WTC11 (cell line): ENCODE measurements around the gene NOD1.

Source experiments
- ELF4 ChIP-seq: sonication (generic); formaldehyde crosslinking; IDR thresholded peaks from 2 replicates; pipeline ENCODE4 v1.8.1; 2022; ENCODE audit warnings: low read depth, mild to moderate bottlenecking, moderate library complexity, missing genetic modification reagents
- FOXJ3 ChIP-seq: sonication (generic); formaldehyde crosslinking; IDR thresholded peaks from 2 replicates; pipeline ENCODE4 v1.9.0; 2021; ENCODE audit warnings: missing genetic modification reagents, mild to moderate bottlenecking, borderline replicate concordance
- KAT7 ChIP-seq: sonication (generic); formaldehyde crosslinking; IDR thresholded peaks from 2 replicates; pipeline ENCODE4 v1.8.1; 2023; ENCODE audit warnings: missing genetic modification reagents, mild to moderate bottlenecking, borderline replicate concordance
- NR2C2 ChIP-seq: sonication (generic); formaldehyde crosslinking; IDR thresholded peaks from 2 replicates; pipeline ENCODE4 v1.8.0; 2022; ENCODE audit warnings: mild to moderate bottlenecking, missing genetic modification reagents
- NR3C1 ChIP-seq: sonication (generic); formaldehyde crosslinking; conservative IDR thresholded peaks from 2 replicates; pipeline ENCODE4 v1.8.1; 2023; ENCODE audit warnings: low read depth, mild to moderate bottlenecking, missing genetic modification reagents
- SP1 ChIP-seq: sonication (generic); formaldehyde crosslinking; conservative IDR thresholded peaks from 2 replicates; pipeline ENCODE4 v1.8.1; 2022; ENCODE audit warnings: missing genetic modification reagents
- TP53 ChIP-seq: sonication (generic); formaldehyde crosslinking; IDR thresholded peaks from 2 replicates; pipeline ENCODE4 v1.8.1; 2023; ENCODE audit warnings: mild to moderate bottlenecking, missing genetic modification reagents
- ZNF263 ChIP-seq: sonication (generic); formaldehyde crosslinking; IDR thresholded peaks from 2 replicates; pipeline ENCODE4 v1.8.1; 2022; ENCODE audit warnings: low read depth, mild to moderate bottlenecking, moderate library complexity, missing genetic modification reagents
- TF ChIP-seq, protein P1 (sequence below): fragments of 200-600 bp; IDR thresholded peaks from 2 replicates; pipeline ENCODE4 v1.8.0; 2022; ENCODE audit warnings: antibody characterized with exemption
- TF ChIP-seq, protein P2 (sequence below): sonication (generic); formaldehyde crosslinking; IDR thresholded peaks from 2 replicates; pipeline ENCODE4 v1.8.0; 2023; ENCODE audit warnings: mild to moderate bottlenecking, missing genetic modification reagents
- TF ChIP-seq, protein P3 (sequence below): sonication (generic); formaldehyde crosslinking; IDR thresholded peaks from 2 replicates; pipeline ENCODE4 v1.8.0; 2022; ENCODE audit warnings: mild to moderate bottlenecking, missing genetic modification reagents
- TF ChIP-seq, protein P4 (sequence below): sonication (generic); formaldehyde crosslinking; IDR thresholded peaks from 2 replicates; pipeline ENCODE4 v1.8.0; 2022; ENCODE audit warnings: mild to moderate bottlenecking, missing genetic modification reagents
- TF ChIP-seq, protein P5 (sequence below): sonication (generic); formaldehyde crosslinking; IDR thresholded peaks from 2 replicates; pipeline ENCODE4 v1.8.1; 2023; ENCODE audit warnings: mild to moderate bottlenecking, missing genetic modification reagents, moderate library complexity

DNA sequence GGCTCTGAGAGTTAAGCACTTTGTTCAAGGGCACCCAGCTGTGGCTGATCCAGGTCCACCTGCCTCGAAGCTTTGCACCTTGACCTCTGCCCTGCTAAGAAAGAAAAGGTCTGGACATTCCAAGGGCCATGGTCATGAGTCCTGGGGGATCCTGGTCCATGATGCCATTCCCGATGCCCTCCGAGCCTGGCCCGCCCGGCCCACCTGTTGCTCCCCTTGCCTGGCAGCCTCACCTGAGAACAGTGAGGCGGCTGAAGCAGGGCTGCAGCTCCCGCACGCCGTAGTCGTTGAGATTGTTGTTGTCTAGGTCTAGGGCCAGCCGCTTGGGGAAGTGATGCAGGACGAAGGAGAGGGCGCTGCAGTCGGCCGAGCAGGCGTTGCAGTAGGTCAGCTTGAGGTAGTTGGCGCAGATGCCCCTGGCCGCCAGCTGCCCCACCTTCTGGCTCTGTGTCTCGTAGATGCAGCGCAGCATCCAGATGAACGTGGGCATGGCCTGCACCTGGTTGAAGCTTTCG is 27.5 kb downstream of the NOD1 start:
- TF ChIP-seq, protein P1, sequence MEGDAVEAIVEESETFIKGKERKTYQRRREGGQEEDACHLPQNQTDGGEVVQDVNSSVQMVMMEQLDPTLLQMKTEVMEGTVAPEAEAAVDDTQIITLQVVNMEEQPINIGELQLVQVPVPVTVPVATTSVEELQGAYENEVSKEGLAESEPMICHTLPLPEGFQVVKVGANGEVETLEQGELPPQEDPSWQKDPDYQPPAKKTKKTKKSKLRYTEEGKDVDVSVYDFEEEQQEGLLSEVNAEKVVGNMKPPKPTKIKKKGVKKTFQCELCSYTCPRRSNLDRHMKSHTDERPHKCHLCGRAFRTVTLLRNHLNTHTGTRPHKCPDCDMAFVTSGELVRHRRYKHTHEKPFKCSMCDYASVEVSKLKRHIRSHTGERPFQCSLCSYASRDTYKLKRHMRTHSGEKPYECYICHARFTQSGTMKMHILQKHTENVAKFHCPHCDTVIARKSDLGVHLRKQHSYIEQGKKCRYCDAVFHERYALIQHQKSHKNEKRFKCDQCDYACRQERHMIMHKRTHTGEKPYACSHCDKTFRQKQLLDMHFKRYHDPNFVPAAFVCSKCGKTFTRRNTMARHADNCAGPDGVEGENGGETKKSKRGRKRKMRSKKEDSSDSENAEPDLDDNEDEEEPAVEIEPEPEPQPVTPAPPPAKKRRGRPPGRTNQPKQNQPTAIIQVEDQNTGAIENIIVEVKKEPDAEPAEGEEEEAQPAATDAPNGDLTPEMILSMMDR: no peak
- TF ChIP-seq SP1 (CRISPR knock-in tag): no peak
- TF ChIP-seq, protein P2, sequence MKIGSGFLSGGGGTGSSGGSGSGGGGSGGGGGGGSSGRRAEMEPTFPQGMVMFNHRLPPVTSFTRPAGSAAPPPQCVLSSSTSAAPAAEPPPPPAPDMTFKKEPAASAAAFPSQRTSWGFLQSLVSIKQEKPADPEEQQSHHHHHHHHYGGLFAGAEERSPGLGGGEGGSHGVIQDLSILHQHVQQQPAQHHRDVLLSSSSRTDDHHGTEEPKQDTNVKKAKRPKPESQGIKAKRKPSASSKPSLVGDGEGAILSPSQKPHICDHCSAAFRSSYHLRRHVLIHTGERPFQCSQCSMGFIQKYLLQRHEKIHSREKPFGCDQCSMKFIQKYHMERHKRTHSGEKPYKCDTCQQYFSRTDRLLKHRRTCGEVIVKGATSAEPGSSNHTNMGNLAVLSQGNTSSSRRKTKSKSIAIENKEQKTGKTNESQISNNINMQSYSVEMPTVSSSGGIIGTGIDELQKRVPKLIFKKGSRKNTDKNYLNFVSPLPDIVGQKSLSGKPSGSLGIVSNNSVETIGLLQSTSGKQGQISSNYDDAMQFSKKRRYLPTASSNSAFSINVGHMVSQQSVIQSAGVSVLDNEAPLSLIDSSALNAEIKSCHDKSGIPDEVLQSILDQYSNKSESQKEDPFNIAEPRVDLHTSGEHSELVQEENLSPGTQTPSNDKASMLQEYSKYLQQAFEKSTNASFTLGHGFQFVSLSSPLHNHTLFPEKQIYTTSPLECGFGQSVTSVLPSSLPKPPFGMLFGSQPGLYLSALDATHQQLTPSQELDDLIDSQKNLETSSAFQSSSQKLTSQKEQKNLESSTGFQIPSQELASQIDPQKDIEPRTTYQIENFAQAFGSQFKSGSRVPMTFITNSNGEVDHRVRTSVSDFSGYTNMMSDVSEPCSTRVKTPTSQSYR (CRISPR knock-in tag): no peak
- no peak for TF ChIP-seq ELF4 (CRISPR knock-in tag)
- no peak for TF ChIP-seq TP53 (CRISPR knock-in tag)
- TF ChIP-seq, protein P3, sequence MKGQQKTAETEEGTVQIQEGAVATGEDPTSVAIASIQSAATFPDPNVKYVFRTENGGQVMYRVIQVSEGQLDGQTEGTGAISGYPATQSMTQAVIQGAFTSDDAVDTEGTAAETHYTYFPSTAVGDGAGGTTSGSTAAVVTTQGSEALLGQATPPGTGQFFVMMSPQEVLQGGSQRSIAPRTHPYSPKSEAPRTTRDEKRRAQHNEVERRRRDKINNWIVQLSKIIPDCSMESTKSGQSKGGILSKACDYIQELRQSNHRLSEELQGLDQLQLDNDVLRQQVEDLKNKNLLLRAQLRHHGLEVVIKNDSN: no peak
- TF ChIP-seq NR2C2 (CRISPR knock-in tag): no peak
- TF ChIP-seq, protein P4, sequence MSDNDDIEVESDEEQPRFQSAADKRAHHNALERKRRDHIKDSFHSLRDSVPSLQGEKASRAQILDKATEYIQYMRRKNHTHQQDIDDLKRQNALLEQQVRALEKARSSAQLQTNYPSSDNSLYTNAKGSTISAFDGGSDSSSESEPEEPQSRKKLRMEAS (CRISPR knock-in tag): no peak
- no peak for TF ChIP-seq NR3C1 (CRISPR knock-in tag)
- TF ChIP-seq ZNF263: no peak
- TF ChIP-seq, protein P5, sequence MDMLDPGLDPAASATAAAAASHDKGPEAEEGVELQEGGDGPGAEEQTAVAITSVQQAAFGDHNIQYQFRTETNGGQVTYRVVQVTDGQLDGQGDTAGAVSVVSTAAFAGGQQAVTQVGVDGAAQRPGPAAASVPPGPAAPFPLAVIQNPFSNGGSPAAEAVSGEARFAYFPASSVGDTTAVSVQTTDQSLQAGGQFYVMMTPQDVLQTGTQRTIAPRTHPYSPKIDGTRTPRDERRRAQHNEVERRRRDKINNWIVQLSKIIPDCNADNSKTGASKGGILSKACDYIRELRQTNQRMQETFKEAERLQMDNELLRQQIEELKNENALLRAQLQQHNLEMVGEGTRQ (CRISPR knock-in tag): no peak
- TF ChIP-seq FOXJ3 (CRISPR knock-in tag): no peak
- no peak for TF ChIP-seq KAT7 (CRISPR knock-in tag)
